D721Med (cell line): ENCODE results near the gene TGFB1.

Source experiments
- DNase-seq: peaks from one replicate; pipeline ENCODE4 v3.0.0; 2011; ENCODE audit warnings: low spot score; ENCODE audit not compliant: insufficient read length
- FAIRE-seq: peaks from 2 replicates; lab custom pipeline; 2011; peaks lifted over from hg19 to GRCh38; lab: Jason Lieb, UNC
- CTCF ChIP-seq: IDR thresholded peaks from 2 replicates; pipeline ENCODE4 v1.5.1; 2012; ENCODE audit warnings: mild to moderate bottlenecking, control low read depth; ENCODE audit not compliant: insufficient read depth; ENCODE audit errors: missing control alignments

TGFB1 gene

GRCh38 chr19:41330946-41331678 is 22.6 kb downstream of the TGFB1 start:
- FAIRE-seq = no peak
- TF ChIP-seq CTCF = no peak
- no peak for DNase-seq

GRCh38 chr19:41330481-41330880 is 23.2 kb downstream of the TGFB1 start:
- no peak for FAIRE-seq
- no peak for DNase-seq
- TF ChIP-seq CTCF = no peak

GRCh38 chr19:41328842-41329225 is 24.9 kb downstream of the TGFB1 start:
- DNase-seq (no peak), FAIRE-seq (no peak)
- TF ChIP-seq CTCF = no peak

GRCh38 chr19:41328157-41328841 is 25.4 kb downstream of the TGFB1 start:
- DNase-seq (no peak), FAIRE-seq (no peak)
- no peak for TF ChIP-seq CTCF

- no peak for TF ChIP-seq CTCF
- FAIRE-seq (no peak), DNase-seq (no peak)
These were observed 26.1 kb downstream of the TGFB1 start for GRCh38 chr19:41327576-41328156.

GRCh38 chr19:41327076-41327575 is 26.6 kb downstream of the TGFB1 start:
- no peak for TF ChIP-seq CTCF
- no peak for FAIRE-seq

More at GRCh38 chr19:41327076-41327575, 26.6 kb downstream of the TGFB1 start:
- DNase-seq = no peak
